ENCODE data around the gene HSD17B3.
"Not testable (repeated sequence)": the region's sequence is repeated elsewhere in the genome, so short reads cannot be mapped to it uniquely, and the experiment has no call there.

DNA sequence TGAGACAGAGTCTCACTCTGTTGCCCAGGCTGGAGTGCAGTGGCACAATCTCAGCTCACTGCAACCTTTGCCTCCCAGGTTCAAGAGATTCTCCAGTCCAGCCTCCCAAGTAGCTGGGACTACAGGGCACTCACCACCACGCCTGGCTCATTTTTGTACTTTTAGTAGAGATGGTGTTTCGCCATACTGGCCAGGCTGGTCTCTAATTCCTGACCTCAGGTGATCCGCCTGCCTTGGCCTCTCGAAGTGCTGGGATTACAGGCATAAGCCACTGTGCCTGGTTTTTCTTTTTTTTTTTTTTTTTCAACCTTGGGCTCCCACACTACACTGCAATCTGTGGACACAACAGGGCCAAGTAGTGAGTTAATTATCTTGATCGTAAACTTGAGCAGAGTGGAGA, 20.8 kb upstream of the HSD17B3 start:
- not testable (repeated sequence) for TF ChIP-seq CTCF (IDR thresholded peaks at IDR 0.05; ENCODE audit: insufficient read depth, low read length, poor library complexity, severe bottlenecking); EZH2phosphoT487 (conservative IDR thresholded peaks at IDR 0.05; ENCODE audit: low read length)

Measured in SU-DHL-6 (cell line).